GM21526 (cell line): ENCODE measurements around the gene SMIM44.
A peak's percentile ranks its signal among the peaks of the same experiment; 100 is the strongest.

Experiments
- ATAC-seq: cut with Tn5 transposase; IDR thresholded peaks from one replicate; pipeline ENCODE4 v1.9.1; 2021; ENCODE audit warnings: moderate library complexity; ENCODE audit not compliant: unreplicated experiment, low FRiP score

SMIM44 gene

DNA sequence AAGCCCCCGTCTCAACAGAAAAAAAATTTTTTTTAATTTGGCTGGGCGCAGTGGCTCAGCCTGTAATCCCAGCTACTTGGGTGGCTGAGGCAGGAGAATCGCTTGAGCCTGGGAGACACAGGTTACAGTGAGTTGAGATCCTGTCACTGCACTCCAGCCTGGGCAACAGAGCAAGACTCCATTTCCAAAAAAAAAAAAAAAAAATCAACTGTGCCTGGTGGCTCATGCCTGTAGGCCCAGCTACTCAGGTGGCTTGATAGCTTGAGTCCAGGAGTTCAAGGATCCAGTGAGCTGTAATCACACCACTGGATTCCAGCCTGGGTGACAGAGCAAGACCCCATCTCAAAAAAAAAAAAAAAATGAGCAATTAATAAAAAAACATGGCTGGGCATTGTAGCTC is 18.5 kb upstream of the SMIM44 start:
- ATAC-seq, result no peak

DNA sequence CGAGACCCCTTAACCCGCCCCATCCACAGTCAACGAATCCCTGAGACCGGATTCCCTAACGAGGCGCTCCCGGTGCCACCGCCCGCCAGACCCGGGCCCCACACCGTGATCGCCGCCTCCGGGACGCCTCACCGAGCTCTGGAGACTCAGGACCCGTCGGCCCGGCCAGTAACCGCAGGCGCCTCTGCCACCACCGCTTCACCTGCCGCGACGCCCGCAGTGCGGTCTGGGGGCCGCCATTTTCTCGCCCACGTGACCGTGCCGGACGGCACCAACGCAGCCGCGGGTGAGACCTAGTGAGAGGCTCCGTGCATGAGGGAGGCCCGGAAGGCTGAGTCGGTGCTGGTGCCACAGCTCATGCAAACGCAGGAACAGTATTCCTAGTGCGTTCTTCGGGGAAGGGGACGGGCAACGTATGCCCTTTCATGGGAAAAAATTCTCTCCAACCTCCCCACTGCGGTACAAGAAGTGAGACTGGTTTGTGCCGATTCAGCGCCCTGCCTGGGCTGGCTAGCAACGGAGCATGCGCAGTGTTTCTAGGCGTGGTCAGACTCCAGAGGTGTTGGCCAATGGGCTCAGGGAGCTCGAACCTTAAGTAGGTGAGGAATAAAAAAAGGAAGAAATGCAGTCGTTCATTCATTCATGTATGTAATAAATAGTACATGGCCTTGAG is 17.3 kb upstream of the SMIM44 start, which contains the start of gene DOHH:
DOHH (minus strand) TSS at position 246 of the 673 bp plus-strand sequence. CDS start 3,860 bp downstream, outside the sequence.
- peak; percentile 65 for ATAC-seq

- peak; percentile 8 for ATAC-seq
These were observed 16.6 kb upstream of the SMIM44 start for GRCh38 chr19:3499738-3500428.

GRCh38 chr19:3497757-3498520 is 14.7 kb upstream of the SMIM44 start:
- ATAC-seq, result no peak

DNA sequence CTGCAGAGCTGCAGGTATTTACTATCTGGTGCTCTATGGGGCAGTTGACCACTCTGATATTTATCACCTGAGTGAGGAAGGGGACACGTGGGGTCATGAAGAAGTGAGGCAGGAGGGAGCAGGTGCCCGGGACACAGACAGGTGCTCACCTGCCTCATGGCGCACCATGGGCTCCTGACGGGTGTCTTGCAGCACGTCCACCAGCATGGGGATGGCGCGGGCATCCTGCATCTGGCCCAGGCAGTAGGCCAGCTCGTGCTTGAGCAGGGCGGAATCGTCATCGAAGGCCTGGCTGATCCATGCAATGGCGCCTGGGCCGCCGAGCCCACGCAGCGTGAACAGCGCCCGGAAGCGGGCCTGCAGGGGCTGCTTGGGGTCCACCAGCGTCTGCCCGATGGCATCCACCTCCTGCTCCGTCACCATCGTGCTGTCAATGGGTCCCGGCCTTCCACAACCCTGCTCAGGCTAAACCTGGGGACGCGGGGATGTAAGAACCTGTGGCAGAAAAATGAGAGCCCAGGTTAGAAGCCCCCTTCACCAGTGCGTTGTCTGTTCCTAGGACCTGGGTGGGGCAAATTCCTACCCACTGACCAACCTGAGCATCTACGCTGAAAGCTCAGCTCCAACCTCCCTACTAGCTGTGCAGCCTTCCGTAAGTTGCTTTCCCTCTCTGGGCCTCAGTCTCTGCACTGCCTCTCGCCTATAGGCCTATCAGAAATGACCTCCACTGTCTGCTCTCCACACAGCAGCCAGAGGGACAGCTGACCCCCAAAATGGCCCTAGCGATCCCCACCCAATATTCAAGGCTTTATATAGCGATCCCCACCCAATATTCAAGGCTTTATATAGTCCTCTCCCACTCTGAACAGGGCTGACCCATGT is 13.4 kb upstream of the SMIM44 start:
- no peak for ATAC-seq

DNA sequence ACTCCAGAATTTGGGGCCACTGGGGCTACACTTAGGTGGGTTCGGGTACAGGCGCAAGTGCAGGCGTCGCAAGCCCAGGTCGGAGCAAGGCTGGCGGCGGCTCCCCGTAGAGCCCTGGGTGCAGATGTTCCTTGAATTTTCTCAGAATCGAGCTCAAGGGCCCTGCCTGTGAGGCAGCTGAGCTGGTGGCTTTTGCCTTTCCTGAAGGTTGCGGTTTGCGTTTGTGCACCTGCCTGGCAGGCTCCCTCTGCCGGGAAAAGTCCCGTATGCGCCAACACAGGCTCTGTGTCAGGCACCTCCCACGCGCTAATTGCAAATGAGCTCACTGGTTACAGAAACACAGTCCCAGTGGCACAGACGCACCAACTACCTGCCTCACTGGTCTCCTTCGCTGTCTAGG is 11.3 kb upstream of the SMIM44 start:
- ATAC-seq, result no peak

GRCh38 chr19:3494051-3494450 is 10.8 kb upstream of the SMIM44 start:
- no peak for ATAC-seq

DNA sequence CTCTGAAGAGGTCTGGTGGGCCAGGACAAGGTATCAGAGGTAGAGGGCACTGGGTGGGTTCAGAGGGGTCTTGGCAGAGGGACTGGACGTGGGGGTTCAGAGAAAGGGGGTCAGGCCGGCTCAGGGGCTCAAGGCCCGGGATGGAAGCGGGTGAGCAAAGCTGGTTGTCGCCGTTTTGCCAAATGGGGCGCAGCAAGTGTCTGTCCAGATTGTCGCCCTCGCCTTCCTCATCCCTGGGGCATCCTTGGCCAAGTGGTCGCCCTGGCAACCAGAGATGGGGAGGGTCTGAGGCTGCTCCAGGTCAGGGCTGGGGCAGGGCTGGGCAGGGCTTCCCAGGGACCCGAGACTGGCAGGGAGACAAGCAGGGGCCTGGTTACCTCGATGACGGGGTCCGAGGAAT is 10.4 kb upstream of the SMIM44 start:
- no peak for ATAC-seq

DNA sequence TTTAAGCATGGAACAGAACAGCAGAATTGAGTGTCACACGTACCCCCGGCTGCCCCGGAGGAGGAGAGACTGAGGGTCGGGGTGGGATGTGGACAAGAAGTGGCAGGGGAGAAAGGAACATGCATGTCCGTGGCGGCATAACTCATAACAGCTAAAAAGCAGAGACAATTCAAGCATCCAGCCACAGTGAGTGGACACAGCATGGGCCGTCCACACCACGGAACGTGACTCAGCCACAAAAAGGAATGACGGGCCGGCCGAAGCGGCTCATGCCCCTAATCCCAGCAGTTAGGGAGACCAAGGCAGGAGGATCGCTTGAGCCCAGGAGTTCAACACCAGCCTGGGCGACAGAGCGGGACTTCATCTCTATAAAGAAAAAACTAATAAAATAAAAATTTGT is 9.7 kb upstream of the SMIM44 start:
- no peak for ATAC-seq

DNA sequence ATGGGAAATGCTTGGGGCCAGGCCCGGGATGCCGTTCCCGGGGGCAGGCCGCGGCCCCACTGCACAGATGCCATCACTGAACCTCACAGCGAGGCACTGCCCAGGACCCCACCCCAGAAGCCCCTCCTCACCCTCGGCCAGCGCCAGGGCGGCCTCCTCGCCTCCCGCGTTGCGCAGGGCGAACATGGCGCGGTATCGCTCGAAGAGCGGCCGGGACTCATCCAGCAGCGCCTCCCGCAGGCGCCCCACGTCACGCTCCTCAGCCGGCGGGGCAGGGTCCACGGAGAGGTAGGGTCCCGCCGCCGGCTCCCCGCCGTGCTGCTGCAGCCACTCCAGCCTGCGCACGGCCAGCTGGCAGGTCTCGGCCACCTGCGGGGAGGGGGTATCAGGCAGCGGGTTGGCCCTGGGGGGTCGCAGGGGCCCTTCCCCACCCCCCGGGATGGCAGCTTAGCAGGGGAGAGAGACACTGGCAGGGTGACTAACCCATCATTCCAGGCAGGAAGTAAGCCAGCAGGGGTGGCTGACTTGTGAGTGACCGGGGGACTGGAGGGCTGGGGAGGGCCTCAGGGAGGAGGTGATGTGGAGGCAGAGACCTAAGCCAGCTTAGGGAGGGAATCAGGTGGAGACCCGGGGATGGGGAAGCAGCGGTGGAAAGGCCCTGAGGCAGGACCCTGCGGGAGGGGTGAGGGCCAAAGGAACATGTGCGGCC is 9.0 kb upstream of the SMIM44 start:
- no peak for ATAC-seq

DNA sequence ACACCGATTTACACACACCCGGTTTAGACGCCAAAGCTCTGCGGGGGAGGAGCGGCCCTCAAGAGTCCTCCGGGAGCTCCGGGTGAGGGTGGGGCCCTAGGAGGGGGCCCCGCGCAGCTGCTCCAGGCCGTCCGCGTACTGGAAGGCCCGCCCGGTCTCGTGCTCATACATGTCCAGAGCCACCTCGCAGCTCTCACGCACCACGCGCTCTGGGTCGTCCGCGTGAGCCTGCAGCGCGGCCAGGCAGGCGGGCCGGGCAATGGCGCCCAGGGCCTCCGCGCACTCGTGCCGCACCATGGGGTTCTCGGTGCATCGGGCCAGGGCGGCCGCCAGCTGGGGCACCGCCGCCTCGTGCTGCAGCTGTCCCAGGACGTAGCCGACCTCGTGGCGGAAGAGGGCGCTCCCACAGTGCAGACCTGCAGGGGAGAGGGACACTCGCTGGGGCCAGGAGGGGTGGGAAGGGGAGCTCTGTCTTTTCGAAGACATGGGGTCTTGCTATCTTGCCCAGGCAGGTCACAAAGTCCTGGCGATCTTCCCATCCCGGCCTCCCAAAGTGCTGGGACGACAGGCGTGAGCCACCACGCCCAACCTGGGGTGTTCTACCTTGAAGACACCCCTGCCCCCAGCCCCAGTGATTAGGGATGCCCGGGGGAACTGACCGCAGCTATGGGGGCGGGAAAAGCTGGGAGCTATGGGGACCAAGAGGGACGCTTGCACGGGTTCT is 8.3 kb upstream of the SMIM44 start:
- ATAC-seq, result no peak

DNA sequence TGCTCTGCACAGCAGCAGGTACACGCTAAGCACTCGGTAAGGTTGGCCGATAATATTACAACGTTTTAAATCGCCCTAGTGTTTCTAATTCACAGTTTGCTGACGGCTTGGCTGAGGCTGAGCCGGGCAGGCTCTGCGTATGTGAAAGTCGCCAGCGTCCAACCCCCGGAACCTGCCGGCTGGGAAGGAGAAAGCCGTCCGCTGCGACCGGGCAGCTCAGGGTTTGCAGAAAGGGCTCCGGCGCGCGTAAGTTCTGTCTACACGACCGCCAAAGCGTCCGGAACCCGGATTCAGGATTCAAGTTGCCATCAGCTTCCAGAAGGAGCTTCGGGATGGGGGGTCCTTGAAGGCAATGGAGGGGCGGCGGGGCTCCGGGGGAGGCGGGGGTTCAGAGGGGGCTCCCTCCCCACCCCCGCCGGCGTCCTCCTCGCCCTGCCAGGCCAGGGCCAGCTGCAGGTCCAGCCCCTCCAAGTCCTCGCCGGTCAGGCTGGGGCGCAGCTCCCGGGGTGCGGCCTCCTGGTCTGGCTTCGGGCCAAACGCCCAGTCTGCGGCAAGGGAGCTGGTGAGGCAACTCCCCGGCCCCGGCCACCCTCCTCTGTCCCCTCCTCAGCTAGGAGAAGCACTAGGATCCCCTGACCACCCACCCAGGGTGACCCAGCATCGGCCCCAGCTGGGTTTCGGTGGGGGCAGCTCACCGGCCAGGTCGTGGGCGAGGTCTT is 575 bp downstream of the SMIM44 start:
- ATAC-seq, result no peak

GRCh38 chr19:3481241-3482090 is 1.8 kb downstream of the SMIM44 start:
- ATAC-seq, result no peak

DNA sequence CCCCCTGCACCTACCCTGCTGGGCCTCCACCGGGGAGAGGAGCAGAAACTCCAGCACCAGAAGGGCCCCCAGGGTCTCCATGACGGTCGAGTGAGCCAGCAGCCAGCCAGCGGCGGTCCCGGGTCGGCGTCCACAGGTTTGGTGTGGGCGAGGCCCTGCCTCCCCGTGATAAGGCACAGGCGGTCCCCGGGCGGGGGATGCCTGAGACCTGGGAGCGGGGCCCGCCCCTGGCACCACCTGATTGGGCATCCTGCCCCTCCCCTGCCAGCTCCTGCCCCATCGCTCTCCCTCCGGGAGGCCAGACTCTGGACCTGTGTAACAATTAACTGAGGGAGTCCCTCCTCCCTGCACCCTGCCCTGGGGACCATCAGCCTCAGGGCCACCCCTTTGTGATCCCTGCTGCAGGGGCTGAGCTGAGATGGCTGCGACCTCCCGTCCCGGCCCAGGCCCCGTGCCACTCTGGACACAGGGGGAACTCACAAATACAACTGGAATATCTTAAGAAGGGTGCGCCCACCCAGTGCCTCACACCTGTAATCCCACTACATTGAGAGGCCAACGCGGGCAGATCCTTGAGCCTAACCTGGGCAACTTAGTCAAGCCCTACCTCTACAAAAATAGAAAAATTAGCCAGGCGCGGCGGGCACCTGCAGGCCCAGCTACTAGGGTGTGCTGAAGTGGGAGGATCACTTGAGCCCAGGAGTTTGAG is 2.7 kb downstream of the SMIM44 start, which contains the start of gene SMIM24:
SMIM24 (minus strand) TSS at position 143 of the 709 bp plus-strand sequence; CDS start at position 81, 62 bp downstream.
- no peak for ATAC-seq

DNA sequence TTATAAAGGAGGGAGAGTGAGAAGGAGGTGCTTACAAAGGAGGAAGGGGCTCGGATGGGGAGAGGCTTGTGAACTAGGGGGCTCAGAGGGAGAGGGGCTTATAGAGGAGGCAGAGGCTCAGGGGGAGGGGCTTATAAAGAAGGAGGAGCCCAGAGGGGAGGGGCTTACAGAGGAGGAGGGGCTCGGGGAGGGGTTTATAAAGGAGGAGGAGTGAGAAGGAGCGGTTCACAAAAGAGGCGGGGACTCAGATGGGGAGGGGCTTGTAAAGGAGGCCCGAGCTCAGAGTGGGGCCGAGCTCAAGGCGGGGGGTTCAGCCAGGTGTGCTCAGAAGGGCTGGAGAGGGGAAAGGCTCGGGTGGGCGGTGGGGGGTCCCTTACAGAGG is 3.4 kb downstream of the SMIM44 start:
- no peak for ATAC-seq

DNA sequence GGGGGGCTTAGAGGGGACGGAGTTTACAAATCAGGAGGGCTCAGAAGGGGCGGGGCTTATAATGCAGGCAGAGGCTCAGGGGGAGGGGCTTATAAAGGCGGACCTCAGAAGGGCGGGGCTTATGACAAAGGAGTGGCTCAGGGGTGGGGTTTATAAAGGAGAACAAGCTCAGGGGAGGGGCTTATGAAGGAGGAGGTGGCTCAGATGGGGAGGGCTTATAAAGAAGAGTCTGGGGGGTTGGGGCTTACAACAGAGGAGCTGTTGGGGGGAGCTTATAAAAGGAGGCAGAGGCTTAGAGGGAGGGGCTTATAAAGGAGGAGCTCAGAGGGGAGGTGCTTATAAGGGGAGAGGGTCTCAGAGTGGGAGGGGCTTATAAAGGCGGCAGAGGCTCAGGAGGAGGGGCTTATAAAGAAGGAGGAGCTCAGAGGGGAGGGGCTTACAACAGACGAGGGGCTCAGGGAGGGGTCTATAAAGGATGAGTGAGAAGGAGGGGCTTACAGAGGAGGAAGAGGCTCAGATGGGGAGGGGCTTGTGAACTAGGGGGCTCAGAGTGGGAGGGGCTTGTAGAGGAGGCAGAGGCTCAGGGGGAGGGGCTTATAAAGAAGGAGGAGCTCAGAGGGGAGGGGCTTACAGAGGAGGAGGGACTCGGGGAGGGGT is 3.9 kb downstream of the SMIM44 start:
- no peak for ATAC-seq
